Measurements from ENCODE around the gene CTDP1.

DNA sequence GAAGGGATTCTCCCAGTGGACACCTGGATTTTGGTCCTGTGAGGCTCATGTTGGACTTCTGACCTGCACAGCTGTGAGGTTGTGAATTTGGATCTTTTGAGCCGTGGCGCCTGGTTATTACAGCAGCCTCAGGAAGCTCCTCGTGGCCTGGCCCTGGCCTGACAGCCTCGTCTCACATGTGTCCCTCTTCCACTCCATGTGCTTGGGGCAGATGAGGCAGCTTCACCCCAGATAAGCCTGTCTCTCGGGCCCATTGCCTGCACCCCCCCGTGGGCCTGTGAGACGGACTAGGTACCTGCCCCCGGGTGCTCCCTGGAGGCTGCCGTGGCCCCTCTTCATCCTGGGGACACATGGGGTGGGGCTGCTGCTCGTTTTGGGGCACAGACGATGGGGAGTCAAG lies 51.2 kb downstream of the CTDP1 start:
- TF ChIP-seq POLR2A (IDR thresholded peaks at IDR 0.05), result no peak
- TF ChIP-seq, protein P1, sequence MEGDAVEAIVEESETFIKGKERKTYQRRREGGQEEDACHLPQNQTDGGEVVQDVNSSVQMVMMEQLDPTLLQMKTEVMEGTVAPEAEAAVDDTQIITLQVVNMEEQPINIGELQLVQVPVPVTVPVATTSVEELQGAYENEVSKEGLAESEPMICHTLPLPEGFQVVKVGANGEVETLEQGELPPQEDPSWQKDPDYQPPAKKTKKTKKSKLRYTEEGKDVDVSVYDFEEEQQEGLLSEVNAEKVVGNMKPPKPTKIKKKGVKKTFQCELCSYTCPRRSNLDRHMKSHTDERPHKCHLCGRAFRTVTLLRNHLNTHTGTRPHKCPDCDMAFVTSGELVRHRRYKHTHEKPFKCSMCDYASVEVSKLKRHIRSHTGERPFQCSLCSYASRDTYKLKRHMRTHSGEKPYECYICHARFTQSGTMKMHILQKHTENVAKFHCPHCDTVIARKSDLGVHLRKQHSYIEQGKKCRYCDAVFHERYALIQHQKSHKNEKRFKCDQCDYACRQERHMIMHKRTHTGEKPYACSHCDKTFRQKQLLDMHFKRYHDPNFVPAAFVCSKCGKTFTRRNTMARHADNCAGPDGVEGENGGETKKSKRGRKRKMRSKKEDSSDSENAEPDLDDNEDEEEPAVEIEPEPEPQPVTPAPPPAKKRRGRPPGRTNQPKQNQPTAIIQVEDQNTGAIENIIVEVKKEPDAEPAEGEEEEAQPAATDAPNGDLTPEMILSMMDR (IDR thresholded peaks at IDR 0.05), result no peak
